D721Med (cell line): Measurements from ENCODE around the gene FAM222B.
A peak's percentile ranks its signal among the peaks of the same experiment; 100 is the strongest.

Experiments used
- DNase-seq: peaks from one replicate; pipeline ENCODE4 v3.0.0; 2011; ENCODE audit warnings: low spot score; ENCODE audit not compliant: insufficient read length
- FAIRE-seq: peaks from 2 replicates; lab custom pipeline; 2011; peaks lifted over from hg19 to GRCh38; lab: Jason Lieb, UNC
- CTCF ChIP-seq: IDR thresholded peaks from 2 replicates; pipeline ENCODE4 v1.5.1; 2012; ENCODE audit warnings: mild to moderate bottlenecking, control low read depth; ENCODE audit not compliant: insufficient read depth; ENCODE audit errors: missing control alignments

Gene FAM222B

GRCh38 chr17:28744972-28745785, 97.4 kb downstream of the FAM222B start:
- no peak for FAIRE-seq
- DNase-seq = no peak
- TF ChIP-seq CTCF = no peak

- FAIRE-seq = no peak
- peak; percentile 54 for DNase-seq
- no peak for TF ChIP-seq CTCF
Measured at GRCh38 chr17:28744104-28744971, 98.3 kb downstream of the FAM222B start.

- peak; percentile 12 for TF ChIP-seq CTCF
- peak; percentile 73 for DNase-seq
- FAIRE-seq = no peak
Measured at GRCh38 chr17:28743243-28744103, 99.1 kb downstream of the FAM222B start, which contains the start of gene TRAF4. Gene TRAF4, plus strand, starts transcription at chr17:28744011. Its CDS starts 102 bp downstream, at chr17:28744113.

- DNase-seq (no peak), FAIRE-seq (no peak)
- TF ChIP-seq CTCF = no peak
Measured at GRCh38 chr17:28741358-28742349, 100.9 kb downstream of the FAM222B start.

- TF ChIP-seq CTCF = no peak
- FAIRE-seq (no peak), DNase-seq (no peak)
Measured at GRCh38 chr17:28740406-28741357, 101.9 kb downstream of the FAM222B start.
